CD4-positive, alpha-beta T cell (primary cell): Measurements from ENCODE around the gene MECP2. TPM values are rescaled to one million over a fixed set of nuclear protein-coding genes. Genes with fewer than 3 reads are reported as not detected.

Experiments
- ATAC-seq: fragments of 200-7000 bp; cut with Tn5 transposase; one replicate; pipeline ENCODE4 v1.10.0; 2022; ENCODE audit warnings: mild to moderate bottlenecking; ENCODE audit not compliant: poor library complexity
- CTCF ChIA-PET: fragments of 350-600 bp; sonication (Branson Sonifier 250); formaldehyde crosslinking; loops from one replicate; lab custom pipeline; 2021; ENCODE audit warnings: antibody characterized with exemption, inconsistent platforms; lab: Charles Lee
- POLR2A ChIA-PET: fragments of 350-600 bp; sonication (Branson Sonifier 250); formaldehyde crosslinking; loops from one replicate; lab custom pipeline; 2021; ENCODE audit warnings: antibody characterized with exemption, inconsistent platforms; lab: Charles Lee
- DNase-seq, 14 experiments: peaks; one replicate each; pipeline ENCODE4 v3.0.0-alpha.2; 2013 to 2020; ENCODE audit warnings: mixed read lengths in 2 of 14
- H3K27ac ChIP-seq, 2 donors: one replicate each; pipeline versions ENCODE4 v1.5.1 to v1.7.0; 2013; ENCODE audit warnings: low read length in 2 of 2, low read depth in 1 of 2, mild to moderate bottlenecking in 1 of 2
- H3K27me3 ChIP-seq, 2 experiments: 1 replicate in 1 of 2; 2 replicates in 1 of 2; pipeline versions ENCODE4 v1.6.1 to v1.7.0; 2013; ENCODE audit warnings: low read length in 2 of 2, control low read depth in 1 of 2, mild to moderate bottlenecking in 1 of 2, moderate library complexity in 1 of 2; ENCODE audit not compliant: insufficient read depth in 2 of 2, control insufficient read depth in 1 of 2
- H3K36me3 ChIP-seq: one replicate; pipeline ENCODE4 v1.6.1; 2013; ENCODE audit warnings: low read length, control low read depth; ENCODE audit not compliant: insufficient read depth
- H3K4me1 ChIP-seq: one replicate; pipeline ENCODE4 v1.6.1; 2013; ENCODE audit warnings: low read length, control low read depth; ENCODE audit not compliant: insufficient read depth
- H3K4me3 ChIP-seq: one replicate; pipeline ENCODE4 v1.5.1; 2013; ENCODE audit warnings: mild to moderate bottlenecking, low read length, moderate library complexity
- H3K9me3 ChIP-seq, 2 experiments: 1 replicate in 1 of 2; 2 replicates in 1 of 2; pipeline versions ENCODE4 v1.6.1 to v1.7.0; 2013; ENCODE audit warnings: low read length in 2 of 2, mild to moderate bottlenecking in 2 of 2, control low read depth in 1 of 2, moderate library complexity in 1 of 2; ENCODE audit not compliant: control insufficient read depth in 1 of 2, insufficient read depth in 1 of 2
- H3K27ac Mint-ChIP-seq: one replicate; pipeline ENCODE4 v1.8.0; 2020; ENCODE audit warnings: mixed read lengths
- H3K27me3 Mint-ChIP-seq: one replicate; pipeline ENCODE4 v1.8.0; 2021; ENCODE audit warnings: mixed read lengths
- H3K36me3 Mint-ChIP-seq: one replicate; pipeline ENCODE4 v1.8.0; 2021; ENCODE audit warnings: low read depth, mixed read lengths
- H3K4me1 Mint-ChIP-seq: one replicate; pipeline ENCODE4 v1.8.0; 2021; ENCODE audit warnings: low read depth, mixed read lengths
- H3K4me3 Mint-ChIP-seq: one replicate; pipeline ENCODE4 v1.8.0; 2020; ENCODE audit warnings: mild to moderate bottlenecking, mixed read lengths
- H3K9me3 Mint-ChIP-seq: one replicate; pipeline ENCODE4 v1.8.0; 2020; ENCODE audit warnings: mixed read lengths
- CTCF ChIP-seq: fragments of 200-600 bp; IDR thresholded peaks from one replicate; pipeline ENCODE4 v1.8.0; 2022; ENCODE audit warnings: antibody characterized with exemption, mild to moderate bottlenecking
- intact Hi-C, 2 experiments: fragments of 100-400 bp; cut with DNase I in 1 of 2; cut with micrococcal nuclease in 1 of 2; formaldehyde crosslinking; loops; one replicate each; pipeline versions ENCODE4 v1.15.1 to v1.9.0; 2023 to 2025; cut with DNase I, micrococcal nuclease
- total RNA-seq, 174 experiments: library from RNA in 2 of 174; stranded (reverse) in 2 of 174; gene quantifications; one replicate each; pipeline ENCODE4 v1.2.3 and lab custom pipeline; 2021 to 2026

Gene MECP2
- total RNA-seq, 2 experiments from 2014 or later = 120 to 133 TPM

GRCh38 chrX:154026136-154027021 lies 71.1 kb downstream of the MECP2 start:
- Mint-ChIP-seq H3K4me1 (no peaks in the 10 kb centered on the region), H3K27ac (no peak overlapping the region), H3K27me3 (no peaks in the 10 kb centered on the region), H3K4me3 (no peak overlapping the region), H3K9me3 (no peaks in the 10 kb centered on the region), H3K36me3 (peaks cover 48% of the 10 kb centered on the region)
- Histone ChIP-seq H3K4me1 (peaks cover 7% of the 10 kb centered on the region), H3K27ac (no peak overlapping the region), H3K36me3 (peaks cover 48% of the 10 kb centered on the region), H3K27me3 (no peaks in the 10 kb centered on the region), H3K4me3 (no peak overlapping the region), H3K9me3 (no peaks in the 10 kb centered on the region)
- ChIA-PET CTCF (no interaction called here), POLR2A (no interaction called here)
- no peak for TF ChIP-seq CTCF
- no peak for ATAC-seq
- DNase-seq = no peak
- intact Hi-C loops = no loop called here

- H3K36me3 ChIP-seq = peaks cover 37% of the 10 kb centered on the region
- no peak overlapping the region for H3K27ac ChIP-seq
- H3K4me1 ChIP-seq = peaks cover 18% of the 10 kb centered on the region
- H3K9me3 Mint-ChIP-seq = no peaks in the 10 kb centered on the region
- ChIA-PET CTCF (no interaction called here), POLR2A (no interaction called here)
- H3K27me3 ChIP-seq = no peaks in the 10 kb centered on the region
- ATAC-seq (no peak), DNase-seq (no peak)
- intact Hi-C loops = no loop called here
- H3K27me3 Mint-ChIP-seq = no peaks in the 10 kb centered on the region
- no peak overlapping the region for H3K4me3 Mint-ChIP-seq
- no peak overlapping the region for H3K27ac Mint-ChIP-seq
- peaks cover 42% of the 10 kb centered on the region for H3K36me3 Mint-ChIP-seq
- no peak overlapping the region for H3K4me3 ChIP-seq
- H3K9me3 ChIP-seq = no peaks in the 10 kb centered on the region
- H3K4me1 Mint-ChIP-seq = peaks cover 4% of the 10 kb centered on the region
- TF ChIP-seq CTCF = no peak
These were observed 72.3 kb downstream of the MECP2 start for GRCh38 chrX:154025230-154025629.

GRCh38 chrX:154024271-154024670 lies 73.2 kb downstream of the MECP2 start:
- Histone ChIP-seq H3K4me3 (no peak overlapping the region), H3K36me3 (peaks cover 29% of the 10 kb centered on the region), H3K9me3 (no peaks in the 10 kb centered on the region), H3K4me1 (peaks cover 20% of the 10 kb centered on the region), H3K27ac (no peak overlapping the region), H3K27me3 (no peaks in the 10 kb centered on the region)
- Mint-ChIP-seq H3K4me1 (peaks cover 5% of the 10 kb centered on the region), H3K4me3 (no peak overlapping the region), H3K27ac (no peak overlapping the region), H3K9me3 (no peaks in the 10 kb centered on the region), H3K36me3 (peaks cover 36% of the 10 kb centered on the region), H3K27me3 (no peaks in the 10 kb centered on the region)
- ChIA-PET POLR2A (no interaction called here), CTCF (no interaction called here)
- ATAC-seq = no peak
- TF ChIP-seq CTCF = no peak
- intact Hi-C loops = no loop called here
- no peak for DNase-seq
